GM12878 (cell line): ENCODE data around the gene CCDC187. TPM values are rescaled to one million over a fixed set of nuclear protein-coding genes. Genes with fewer than 3 reads are reported as not detected.

Experiments
- ATAC-seq: fragments of 200-7000 bp; cut with Tn5 transposase; 3 replicates; pipeline ENCODE4 v1.9.1; 2020; ENCODE audit warnings: mild to moderate bottlenecking, moderate library complexity
- BruUV-seq: library from RNA; stranded (reverse); fragments of 400-500 nt; replicated peaks from 2 replicates; lab custom pipeline; 2021; lab: Mats Ljungman, UMichigan
- CTCF ChIA-PET: fragments of 300-600 bp; sonication (Branson Sonifier 250); formaldehyde crosslinking; extraction: SDS; loops from one replicate; lab custom pipeline; 2021; ENCODE audit warnings: inconsistent platforms; lab: Yijun Ruan, JAX
- POLR2A ChIA-PET: fragments of 350-600 bp; formaldehyde crosslinking; extraction: SDS; loops from one replicate; lab custom pipeline; 2021; ENCODE audit warnings: inconsistent platforms; lab: Charles Lee
- RAD21 ChIA-PET: fragments of 300-600 bp; sonication (Branson Sonifier 250); formaldehyde crosslinking; loops from one replicate; lab custom pipeline; 2023; ENCODE audit warnings: antibody characterized with exemption; ENCODE audit not compliant: unreplicated experiment; lab: Charles Lee
- SMC1A ChIA-PET: fragments of 300-600 bp; sonication (Branson Sonifier 250); formaldehyde crosslinking; loops from one replicate; lab custom pipeline; 2023; ENCODE audit not compliant: unreplicated experiment, uncharacterized antibody; lab: Charles Lee
- DNase-seq: peaks from one replicate; pipeline ENCODE4 v3.0.0-alpha.2; 2011; ENCODE audit warnings: low read depth, low spot score
- FAIRE-seq: peaks from 3 replicates; lab custom pipeline; 2011; peaks lifted over from hg19 to GRCh38; lab: Jason Lieb, UNC
- H2AFZ ChIP-seq: 2 replicates; pipeline ENCODE4 v1.6.0; 2011; ENCODE audit warnings: low read depth, low read length, control low read depth; ENCODE audit not compliant: control insufficient read depth
- H3K27ac ChIP-seq: 2 replicates; pipeline ENCODE4 v1.5.1; 2011; ENCODE audit warnings: control low read depth; ENCODE audit not compliant: control insufficient read depth, insufficient read depth
- H3K27me3 ChIP-seq, 2 experiments: replicated peaks in 1 of 2; 2 replicates each; pipeline versions ENCODE4 v1.6.0 to v1.6.1; 2011; ENCODE audit warnings: low read length in 1 of 2; ENCODE audit not compliant: control insufficient read depth in 2 of 2, insufficient read depth in 2 of 2
- H3K36me3 ChIP-seq, 2 experiments: 2 replicates each; pipeline ENCODE4 v1.5.1; 2011; ENCODE audit warnings: low read length in 1 of 2; ENCODE audit not compliant: control insufficient read depth in 2 of 2, insufficient read depth in 2 of 2
- H3K4me1 ChIP-seq: 2 replicates; pipeline ENCODE4 v1.6.1; 2011; ENCODE audit warnings: mild to moderate bottlenecking, low read length, moderate library complexity, mixed read lengths; ENCODE audit not compliant: control insufficient read depth, insufficient read depth
- H3K4me2 ChIP-seq: 2 replicates; pipeline ENCODE4 v1.6.0; 2011; ENCODE audit warnings: control low read depth; ENCODE audit not compliant: control insufficient read depth, insufficient read depth
- H3K4me3 ChIP-seq: fragments of 200-600 bp; sonication (generic); 2 replicates; pipeline ENCODE4 v1.5.1; 2016
- H3K79me2 ChIP-seq: 2 replicates; pipeline ENCODE4 v1.6.0; 2011; ENCODE audit warnings: low read length; ENCODE audit not compliant: control insufficient read depth, insufficient read depth
- H3K9ac ChIP-seq: 2 replicates; pipeline ENCODE4 v1.8.0; 2011; ENCODE audit warnings: low read length, control low read depth, mixed read lengths; ENCODE audit not compliant: control insufficient read depth, insufficient read depth
- H3K9me3 ChIP-seq: replicated peaks from 3 replicates; pipeline ENCODE4 v1.5.1; 2011; ENCODE audit warnings: mild to moderate bottlenecking, low read length; ENCODE audit not compliant: control insufficient read depth, insufficient read depth
- H4K20me1 ChIP-seq: 2 replicates; pipeline ENCODE4 v1.6.0; 2011; ENCODE audit not compliant: control insufficient read depth, insufficient read depth
- SREBF2 ChIP-seq: IDR thresholded peaks from 2 replicates; pipeline ENCODE4 v1.6.1; 2012; ENCODE audit warnings: mild to moderate bottlenecking, low read length
- TBL1XR1 ChIP-seq: IDR thresholded peaks from 2 replicates; pipeline ENCODE4 v1.6.1; 2012; ENCODE audit warnings: low read depth, low read length, improper control_type of control experiment
- ZNF24 ChIP-seq: fragments of 450-650 bp; IDR thresholded peaks from 2 replicates; pipeline ENCODE4 v1.6.1; 2017; ENCODE audit warnings: antibody characterized with exemption, mild to moderate bottlenecking
- whole genome bisulfite sequencing: methylation state at CpG from one replicate; pipeline ENCODE4 v1.1.6; 2016; ENCODE audit warnings: low lambda C conversion rate; ENCODE audit not compliant: insufficient replicate concordance, insufficient coverage; ENCODE audit errors: missing lambda C conversion rate; 5-methylcytosine and 5-hydroxymethylcytosine counted together
- in situ Hi-C: fragments of 300-500 bp; cut with MboI; formaldehyde crosslinking; loops from 9 replicates; pipeline ENCODE4 v1.14.3; 2018; ENCODE audit warnings: mixed read lengths
- intact Hi-C: fragments of 100-400 bp; cut with micrococcal nuclease; formaldehyde crosslinking; loops from one replicate; pipeline ENCODE4 v1.14.2; 2022; ENCODE audit not compliant: unreplicated experiment
- polyA plus RNA-seq, 11 experiments: library from polyadenylated mRNA; depleted of rRNA in 4 of 11; unstranded in 6 of 11; stranded (reverse) in 5 of 11; fragments of >200 nt; fragmentation: Nextera tagmentation in 4 of 11; fragmentation: Illumina TruSeq in 1 of 11; extraction: Ambion mirVana in 4 of 11; extraction: Trizol in 1 of 11; gene quantifications; 1 replicate in 1 of 11; 2 replicates in 10 of 11; pipeline versions ENCODE4 v1.2.1 to v1.2.3, GENCODE V29; 2011 to 2016; ENCODE audit warnings: inconsistent platforms in 2 of 11, missing spikeins in 2 of 11, low read depth in 1 of 11
- total RNA-seq, 4 experiments: library from RNA; depleted of rRNA in 3 of 4; stranded (reverse); fragments of >200 nt in 3 of 4; fragmentation: Illumina TruSeq in 1 of 4; extraction: Trizol in 1 of 4; gene quantifications; 2 replicates each; pipeline versions ENCODE4 v1.2.1 to v1.2.3, GENCODE V29; 2013 to 2021
- TF ChIP-seq, protein P1 (sequence below): IDR thresholded peaks from 2 replicates; pipeline ENCODE4 v1.6.1; 2011; ENCODE audit warnings: mild to moderate bottlenecking, low read depth, low read length, moderate library complexity; ENCODE audit not compliant: insufficient replicate concordance
- TF ChIP-seq, protein P2 (sequence below): fragments of 450-650 bp; IDR thresholded peaks from 2 replicates; pipeline ENCODE4 v1.6.1; 2016; ENCODE audit warnings: mild to moderate bottlenecking

CCDC187 gene
- total and polyA plus RNA-seq, 10 of the 15 experiments (the other 5 are each of a cell fraction or from before 2014, with no cell fraction given) = 0.04 to 0.23 (median 0.04) TPM; not detected in 7

DNA sequence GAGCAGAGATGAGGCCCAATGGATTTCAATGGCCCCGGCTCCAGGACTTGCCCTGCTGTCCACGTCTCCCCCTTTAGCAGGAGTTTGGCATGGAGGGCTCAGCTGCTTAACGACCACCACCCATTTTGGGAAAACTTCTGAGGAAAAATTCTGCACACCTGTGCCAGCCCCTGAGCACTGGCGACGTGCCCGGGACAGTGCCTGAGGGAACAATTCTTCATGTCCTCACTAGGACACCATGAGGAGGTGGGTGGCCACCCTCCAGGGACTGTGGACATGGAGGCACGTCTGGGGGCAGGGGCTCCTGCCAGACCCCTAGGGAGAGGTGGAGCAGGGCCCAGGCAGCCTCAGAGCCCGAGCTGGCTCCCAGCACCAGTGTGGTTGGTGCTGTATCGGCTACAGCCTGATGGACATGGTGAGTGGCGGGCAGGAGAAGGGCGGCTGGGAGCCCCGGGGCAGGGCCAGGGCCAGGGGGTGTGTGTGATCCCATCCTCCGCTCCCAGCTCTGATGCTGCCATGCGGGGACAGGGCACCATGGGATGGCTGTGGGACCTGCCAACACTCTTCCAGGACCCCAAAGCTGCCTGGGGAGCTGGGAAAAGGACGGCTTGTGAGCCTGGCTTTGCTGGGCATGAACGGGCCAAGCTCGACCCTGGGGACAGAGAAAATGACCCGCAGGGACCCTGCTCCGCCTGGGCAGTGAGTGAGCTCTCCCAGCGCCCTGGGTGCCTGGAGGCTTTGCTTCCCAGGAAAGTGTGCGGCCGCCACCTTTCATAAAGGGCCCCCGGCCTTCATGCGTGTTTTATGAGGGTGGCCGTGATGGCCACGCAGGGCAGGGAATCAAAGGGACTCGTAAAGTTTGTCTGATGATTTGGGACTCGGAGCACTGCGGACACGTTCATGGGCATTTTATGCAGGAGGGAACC, 54.7 kb downstream of the CCDC187 start:
- SMC1A ChIA-PET = no interaction called here
- RAD21 ChIA-PET = no interaction called here
- no peaks in the 10 kb centered on the region for H4K20me1 ChIP-seq
- no peak overlapping the region for H2AFZ ChIP-seq
- no peak for DNase-seq
- H3K9me3 ChIP-seq = no peaks in the 10 kb centered on the region
- peaks cover 10% of the 10 kb centered on the region for H3K79me2 ChIP-seq
- H3K4me2 ChIP-seq = no peak overlapping the region
- CTCF ChIA-PET = no interaction called here
- no peak for FAIRE-seq
- H3K27ac ChIP-seq = no peak overlapping the region
- intact Hi-C loops = no loop called here
- TF ChIP-seq, protein P1, sequence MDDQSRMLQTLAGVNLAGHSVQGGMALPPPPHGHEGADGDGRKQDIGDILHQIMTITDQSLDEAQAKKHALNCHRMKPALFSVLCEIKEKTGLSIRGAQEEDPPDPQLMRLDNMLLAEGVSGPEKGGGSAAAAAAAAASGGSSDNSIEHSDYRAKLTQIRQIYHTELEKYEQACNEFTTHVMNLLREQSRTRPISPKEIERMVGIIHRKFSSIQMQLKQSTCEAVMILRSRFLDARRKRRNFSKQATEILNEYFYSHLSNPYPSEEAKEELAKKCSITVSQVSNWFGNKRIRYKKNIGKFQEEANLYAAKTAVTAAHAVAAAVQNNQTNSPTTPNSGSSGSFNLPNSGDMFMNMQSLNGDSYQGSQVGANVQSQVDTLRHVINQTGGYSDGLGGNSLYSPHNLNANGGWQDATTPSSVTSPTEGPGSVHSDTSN = no peak
- TF ChIP-seq ZNF24 (no peak), TBL1XR1 (no peak), SREBF2 (no peak)
- TF ChIP-seq, protein P2, sequence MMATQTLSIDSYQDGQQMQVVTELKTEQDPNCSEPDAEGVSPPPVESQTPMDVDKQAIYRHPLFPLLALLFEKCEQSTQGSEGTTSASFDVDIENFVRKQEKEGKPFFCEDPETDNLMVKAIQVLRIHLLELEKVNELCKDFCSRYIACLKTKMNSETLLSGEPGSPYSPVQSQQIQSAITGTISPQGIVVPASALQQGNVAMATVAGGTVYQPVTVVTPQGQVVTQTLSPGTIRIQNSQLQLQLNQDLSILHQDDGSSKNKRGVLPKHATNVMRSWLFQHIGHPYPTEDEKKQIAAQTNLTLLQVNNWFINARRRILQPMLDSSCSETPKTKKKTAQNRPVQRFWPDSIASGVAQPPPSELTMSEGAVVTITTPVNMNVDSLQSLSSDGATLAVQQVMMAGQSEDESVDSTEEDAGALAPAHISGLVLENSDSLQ = no peak
- ATAC-seq = no peak
- H3K4me3 ChIP-seq = no peak overlapping the region
- H3K4me1 ChIP-seq = no peaks in the 10 kb centered on the region
- in situ Hi-C loops = no loop called here
- BruUV-seq = no TSS peak
- no peaks in the 10 kb centered on the region for H3K36me3 ChIP-seq
- POLR2A ChIA-PET = no interaction called here
- WGBS = 32% methylated on average over 29 of the region's 30 CpGs
- H3K27me3 ChIP-seq = peaks cover 0 to 1% of the 10 kb centered on the region in 2 experiments; a peak in 2 of 4 replicates
- H3K9ac ChIP-seq = no peak overlapping the region
